ENCODE results near the gene GLI3.

The GLI3 gene

DNA sequence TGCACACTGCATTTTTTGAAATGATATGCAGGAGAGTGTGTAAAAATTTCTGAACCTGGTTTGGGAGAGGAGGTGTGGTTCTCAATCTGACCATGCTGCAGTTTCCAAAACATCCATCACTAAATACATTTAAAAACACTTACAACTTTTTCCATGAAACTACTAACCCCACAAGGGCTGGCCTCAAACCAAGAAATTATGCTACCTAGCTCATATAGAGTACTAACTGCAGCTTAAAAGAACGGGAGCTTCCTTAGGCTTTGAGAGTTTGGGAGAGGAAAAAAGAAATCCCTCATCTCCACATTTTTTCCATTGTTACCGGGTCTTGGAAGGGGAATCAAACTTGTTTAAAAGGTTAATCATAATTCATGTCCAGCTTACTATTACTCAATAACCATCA is 214.2 kb downstream of the GLI3 start:
- DNase-seq (ENCODE audit: low spot score): no peak
- H3K4me3 ChIP-seq (ENCODE audit: severe bottlenecking): no peak overlapping the region
- H3K36me3 ChIP-seq (ENCODE audit: low read depth): peaks cover 39% of the 10 kb centered on the region; the same call in 1 of the 2 replicates
- no peak for ATAC-seq (ENCODE audit: low read depth)
- H3K4me1 ChIP-seq (ENCODE audit: insufficient read depth, poor library complexity, severe bottlenecking): no peaks in the 10 kb centered on the region
- no peak overlapping the region for H3K27ac ChIP-seq (ENCODE audit: poor library complexity, severe bottlenecking)
- H3K27me3 ChIP-seq (ENCODE audit: insufficient read depth, poor library complexity, severe bottlenecking): no peaks in the 10 kb centered on the region
- H3K9me3 ChIP-seq (ENCODE audit: severe bottlenecking): no peaks in the 10 kb centered on the region
- TF ChIP-seq, protein P1, sequence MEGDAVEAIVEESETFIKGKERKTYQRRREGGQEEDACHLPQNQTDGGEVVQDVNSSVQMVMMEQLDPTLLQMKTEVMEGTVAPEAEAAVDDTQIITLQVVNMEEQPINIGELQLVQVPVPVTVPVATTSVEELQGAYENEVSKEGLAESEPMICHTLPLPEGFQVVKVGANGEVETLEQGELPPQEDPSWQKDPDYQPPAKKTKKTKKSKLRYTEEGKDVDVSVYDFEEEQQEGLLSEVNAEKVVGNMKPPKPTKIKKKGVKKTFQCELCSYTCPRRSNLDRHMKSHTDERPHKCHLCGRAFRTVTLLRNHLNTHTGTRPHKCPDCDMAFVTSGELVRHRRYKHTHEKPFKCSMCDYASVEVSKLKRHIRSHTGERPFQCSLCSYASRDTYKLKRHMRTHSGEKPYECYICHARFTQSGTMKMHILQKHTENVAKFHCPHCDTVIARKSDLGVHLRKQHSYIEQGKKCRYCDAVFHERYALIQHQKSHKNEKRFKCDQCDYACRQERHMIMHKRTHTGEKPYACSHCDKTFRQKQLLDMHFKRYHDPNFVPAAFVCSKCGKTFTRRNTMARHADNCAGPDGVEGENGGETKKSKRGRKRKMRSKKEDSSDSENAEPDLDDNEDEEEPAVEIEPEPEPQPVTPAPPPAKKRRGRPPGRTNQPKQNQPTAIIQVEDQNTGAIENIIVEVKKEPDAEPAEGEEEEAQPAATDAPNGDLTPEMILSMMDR (IDR thresholded peaks at IDR 0.05; ENCODE audit: poor library complexity, severe bottlenecking): no peak

DNA sequence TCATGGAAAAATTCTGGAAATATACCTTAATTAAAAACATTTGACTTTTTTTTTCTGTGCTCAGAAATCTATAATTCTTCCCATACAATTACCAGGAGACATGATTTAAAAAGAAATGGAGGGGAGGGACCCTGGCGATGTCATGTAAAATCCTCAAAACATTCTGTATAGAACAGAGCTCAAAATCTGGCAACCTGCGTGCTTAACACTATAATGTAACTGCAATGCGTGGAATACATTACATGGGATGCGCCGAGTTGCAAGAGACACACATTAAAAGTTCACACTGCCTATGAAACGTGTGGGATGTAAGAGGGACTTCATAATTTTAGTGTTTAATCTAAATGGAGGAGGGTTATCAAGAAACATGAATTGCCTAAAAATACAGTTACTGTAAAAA is 215.0 kb downstream of the GLI3 start:
- Histone ChIP-seq H3K9me3 (ENCODE audit: severe bottlenecking) (no peaks in the 10 kb centered on the region), H3K27ac (ENCODE audit: poor library complexity, severe bottlenecking) (no peak overlapping the region), H3K4me3 (ENCODE audit: severe bottlenecking) (no peak overlapping the region), H3K27me3 (ENCODE audit: insufficient read depth, poor library complexity, severe bottlenecking) (no peaks in the 10 kb centered on the region), H3K4me1 (ENCODE audit: insufficient read depth, poor library complexity, severe bottlenecking) (no peaks in the 10 kb centered on the region), H3K36me3 (ENCODE audit: low read depth) (peaks cover 39% of the 10 kb centered on the region; the same call in 1 of the 2 replicates)
- TF ChIP-seq, protein P1 (IDR thresholded peaks at IDR 0.05; ENCODE audit: poor library complexity, severe bottlenecking): no peak
- ATAC-seq (ENCODE audit: low read depth): no peak
- no peak for DNase-seq (ENCODE audit: low spot score)

DNA sequence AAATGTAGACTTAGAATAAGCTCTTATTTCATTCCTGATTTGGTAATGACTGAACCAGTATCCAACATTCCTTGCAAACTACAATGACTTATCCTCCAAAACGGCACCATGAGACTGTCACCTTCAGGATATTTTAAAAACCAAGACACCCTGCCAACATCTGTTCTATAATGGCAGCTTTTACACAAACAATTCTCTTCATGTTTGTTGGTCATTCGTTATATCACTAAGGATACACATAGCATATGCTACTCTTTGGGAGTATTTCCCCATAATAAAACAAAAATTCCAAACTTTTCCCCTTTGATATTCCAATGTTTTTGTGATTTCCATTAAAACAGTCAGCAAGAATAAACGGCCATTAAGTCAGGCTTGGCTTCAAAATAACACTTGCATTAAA is 215.4 kb downstream of the GLI3 start:
- H3K27ac ChIP-seq (ENCODE audit: poor library complexity, severe bottlenecking): no peak overlapping the region
- H3K27me3 ChIP-seq (ENCODE audit: insufficient read depth, poor library complexity, severe bottlenecking): no peaks in the 10 kb centered on the region
- DNase-seq (ENCODE audit: low spot score) (no peak), ATAC-seq (ENCODE audit: low read depth) (no peak)
- no peaks in the 10 kb centered on the region for H3K9me3 ChIP-seq (ENCODE audit: severe bottlenecking)
- TF ChIP-seq, protein P1 (IDR thresholded peaks at IDR 0.05; ENCODE audit: poor library complexity, severe bottlenecking): no peak
- H3K4me1 ChIP-seq (ENCODE audit: insufficient read depth, poor library complexity, severe bottlenecking): no peaks in the 10 kb centered on the region
- H3K4me3 ChIP-seq (ENCODE audit: severe bottlenecking): no peak overlapping the region
- peaks cover 39% of the 10 kb centered on the region; the same call in 1 of the 2 replicates for H3K36me3 ChIP-seq (ENCODE audit: low read depth)

DNA sequence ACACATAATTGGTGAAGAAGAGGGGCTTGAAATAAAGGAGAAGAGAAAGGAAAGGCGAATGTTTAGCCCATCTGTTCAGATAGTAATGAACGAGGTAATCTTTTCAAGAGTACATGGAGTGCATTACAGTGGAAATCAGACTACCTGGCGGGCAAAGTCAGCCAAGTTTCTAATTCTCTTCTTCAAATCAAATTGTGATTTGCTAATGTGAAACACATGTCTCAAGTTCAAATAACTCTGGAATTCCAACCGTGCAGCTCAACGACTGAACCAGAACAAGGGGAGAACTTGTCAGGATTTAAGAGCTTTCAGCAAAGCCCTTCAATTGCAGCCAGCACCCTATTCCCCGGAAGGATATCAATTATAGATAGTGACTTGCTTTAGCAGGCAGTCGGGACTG is 216.9 kb downstream of the GLI3 start:
- Histone ChIP-seq H3K27ac (ENCODE audit: poor library complexity, severe bottlenecking) (no peak overlapping the region), H3K4me3 (ENCODE audit: severe bottlenecking) (no peak overlapping the region), H3K27me3 (ENCODE audit: insufficient read depth, poor library complexity, severe bottlenecking) (no peaks in the 10 kb centered on the region), H3K36me3 (ENCODE audit: low read depth) (peaks cover 30% of the 10 kb centered on the region), H3K9me3 (ENCODE audit: severe bottlenecking) (no peaks in the 10 kb centered on the region), H3K4me1 (ENCODE audit: insufficient read depth, poor library complexity, severe bottlenecking) (no peaks in the 10 kb centered on the region)
- ATAC-seq (ENCODE audit: low read depth) (no peak), DNase-seq (ENCODE audit: low spot score) (no peak)
- TF ChIP-seq, protein P1 (IDR thresholded peaks at IDR 0.05; ENCODE audit: poor library complexity, severe bottlenecking): no peak

DNA sequence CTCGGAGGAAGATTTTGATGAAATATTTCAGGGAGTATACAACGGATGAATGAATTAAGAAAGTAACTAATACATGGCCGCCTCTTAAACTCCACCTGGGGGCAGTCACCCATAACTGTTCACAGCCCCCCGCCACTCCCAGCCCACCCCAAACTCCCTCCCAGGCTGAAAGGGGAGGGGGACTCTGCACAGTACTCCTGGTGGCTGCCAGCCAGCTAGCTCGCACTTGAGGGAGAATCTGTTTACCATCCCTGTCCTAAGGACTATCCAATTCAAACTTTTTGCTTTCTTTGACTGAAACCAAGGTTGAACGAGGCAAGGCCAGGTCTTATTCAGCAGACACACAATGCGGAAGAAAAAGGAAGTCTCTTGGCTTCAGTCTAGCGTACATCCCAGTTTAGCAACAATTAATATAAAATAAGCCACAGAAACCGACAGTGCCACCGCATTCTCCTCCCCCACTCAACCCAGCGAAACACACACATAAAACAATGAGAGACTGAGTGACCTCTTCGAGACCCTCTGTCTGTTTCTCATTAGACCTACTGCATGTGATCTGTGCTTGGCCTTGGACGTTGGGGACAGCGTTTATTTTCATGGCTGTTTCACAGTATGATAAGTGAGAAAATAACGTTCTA is 219.5 kb downstream of the GLI3 start:
- ATAC-seq (ENCODE audit: low read depth) (no peak), DNase-seq (ENCODE audit: low spot score) (no peak)
- Histone ChIP-seq H3K36me3 (ENCODE audit: low read depth) (peaks cover 20% of the 10 kb centered on the region), H3K9me3 (ENCODE audit: severe bottlenecking) (no peaks in the 10 kb centered on the region), H3K27ac (ENCODE audit: poor library complexity, severe bottlenecking) (no peak overlapping the region), H3K27me3 (ENCODE audit: insufficient read depth, poor library complexity, severe bottlenecking) (no peaks in the 10 kb centered on the region), H3K4me1 (ENCODE audit: insufficient read depth, poor library complexity, severe bottlenecking) (no peaks in the 10 kb centered on the region), H3K4me3 (ENCODE audit: severe bottlenecking) (no peak overlapping the region)
- TF ChIP-seq, protein P1 (IDR thresholded peaks at IDR 0.05; ENCODE audit: poor library complexity, severe bottlenecking): no peak

All from RWPE2 (cell line).